Measurements from ENCODE around the gene EXTL1. TPM values are rescaled to one million over a fixed set of nuclear protein-coding genes. Genes with fewer than 3 reads are reported as not detected.

Gene EXTL1
- total RNA-seq, 4 donors from 2014 or later, result 0.33 to 2.1 (median 0.97) TPM; not detected in 1

GRCh38 chr1:26036756-26037281 lies 15.2 kb downstream of the EXTL1 start:
- DNase-seq (ENCODE audit: extremely low spot score), result no peak
- intact Hi-C loops (cut with DNase I), result loop anchor here (2.0 to 5.0 kb wide), 3 partner anchors 70 to 125 kb away; no protein-coding TSS in a partner anchor
- no peak overlapping the region for H3K27ac ChIP-seq (replicated peaks in 1 of 4)

GRCh38 chr1:26037904-26038303 lies 16.3 kb downstream of the EXTL1 start:
- no peak overlapping the region for H3K27ac ChIP-seq (replicated peaks in 1 of 4)
- DNase-seq (ENCODE audit: extremely low spot score), result no peak
- WGBS, result 66% methylated on average over 3 of the region's 6 CpGs

More at GRCh38 chr1:26036756-26037281, 15.2 kb downstream of the EXTL1 start:
- H3K27me3 ChIP-seq, result peaks cover 0 to 35% (median 0%) of the 10 kb centered on the region in 4 donors
- TF ChIP-seq POLR2A (IDR thresholded peaks at IDR 0.05; ENCODE audit: low read depth) (no peak), EP300 (IDR thresholded peaks at IDR 0.05) (no peak), POLR2AphosphoS5 (IDR thresholded peaks at IDR 0.05) (no peak), CTCF (IDR thresholded peaks at IDR 0.05) (no peak)
- no peaks in the 10 kb centered on the region for H3K9me3 ChIP-seq
- no peaks in the 10 kb centered on the region for H3K36me3 ChIP-seq
- H3K4me1 ChIP-seq, result peaks cover 16 to 26% (median 19%) of the 10 kb centered on the region in 4 donors
- WGBS, result 72% methylated on average over 11 of the region's 11 CpGs
- H3K4me3 ChIP-seq, result no peak overlapping the region

GRCh38 chr1:26038477-26038876 lies 16.9 kb downstream of the EXTL1 start:
- TF ChIP-seq EP300 (IDR thresholded peaks at IDR 0.05) (no peak), POLR2AphosphoS5 (IDR thresholded peaks at IDR 0.05) (no peak), CTCF (IDR thresholded peaks at IDR 0.05) (no peak), POLR2A (IDR thresholded peaks at IDR 0.05; ENCODE audit: low read depth) (no peak)
- no peak for DNase-seq (ENCODE audit: extremely low spot score)
- H3K27ac ChIP-seq (replicated peaks in 1 of 4), result no peak overlapping the region
- intact Hi-C loops (cut with DNase I), result loop anchor here (5.0 kb wide), 2 partner anchors 69 to 124 kb away; no protein-coding TSS in a partner anchor
- no peaks in the 10 kb centered on the region for H3K9me3 ChIP-seq
- no peaks in the 10 kb centered on the region for H3K36me3 ChIP-seq
- H3K27me3 ChIP-seq, result peaks cover 0 to 48% (median under 1%) of the 10 kb centered on the region in 4 donors
- H3K4me3 ChIP-seq, result no peak overlapping the region
- H3K4me1 ChIP-seq, result peaks cover 16 to 26% (median 19%) of the 10 kb centered on the region in 4 donors
- WGBS, result 88% methylated on average over 4 of the region's 6 CpGs

More at GRCh38 chr1:26037904-26038303, 16.3 kb downstream of the EXTL1 start:
- H3K36me3 ChIP-seq, result no peaks in the 10 kb centered on the region
- TF ChIP-seq POLR2AphosphoS5 (IDR thresholded peaks at IDR 0.05) (no peak), CTCF (IDR thresholded peaks at IDR 0.05) (no peak), POLR2A (IDR thresholded peaks at IDR 0.05; ENCODE audit: low read depth) (no peak), EP300 (IDR thresholded peaks at IDR 0.05) (no peak)
- H3K9me3 ChIP-seq, result no peaks in the 10 kb centered on the region
- intact Hi-C loops (cut with DNase I), result loop anchor here (2.0 to 5.0 kb wide), 3 partner anchors 69 to 124 kb away; no protein-coding TSS in a partner anchor
- peaks cover 0 to 46% (median 0%) of the 10 kb centered on the region in 4 donors for H3K27me3 ChIP-seq
- peaks cover 16 to 26% (median 19%) of the 10 kb centered on the region in 4 donors for H3K4me1 ChIP-seq
- H3K4me3 ChIP-seq, result no peak overlapping the region

- no peak for TF ChIP-seq POLR2A (IDR thresholded peaks at IDR 0.05; ENCODE audit: low read depth)
- TF ChIP-seq EP300 (IDR thresholded peaks at IDR 0.05), result no peak
- TF ChIP-seq POLR2AphosphoS5 (IDR thresholded peaks at IDR 0.05), result no peak
- TF ChIP-seq CTCF (IDR thresholded peaks at IDR 0.05), result no peak
- peaks cover 0 to 48% (median 2%) of the 10 kb centered on the region in 4 donors for H3K27me3 ChIP-seq
- peaks cover 16 to 26% (median 19%) of the 10 kb centered on the region in 4 donors for H3K4me1 ChIP-seq
- H3K36me3 ChIP-seq, result no peaks in the 10 kb centered on the region
- intact Hi-C loops (cut with DNase I), result loop anchor here (5.0 kb wide), 2 partner anchors 68 to 123 kb away; no protein-coding TSS in a partner anchor
- 100% methylated on average over 1 of the region's 6 CpGs for whole genome bisulfite sequencing
- H3K9me3 ChIP-seq, result no peaks in the 10 kb centered on the region
- no peak overlapping the region for H3K27ac ChIP-seq (replicated peaks in 1 of 4)
- no peak for DNase-seq (ENCODE audit: extremely low spot score)
- no peak overlapping the region for H3K4me3 ChIP-seq
Measured at GRCh38 chr1:26038904-26039303, 17.3 kb downstream of the EXTL1 start.

Data from esophagus muscularis mucosa (tissue), 4 donors.